Activated CD8-positive, alpha-beta memory T cell treated with anti-CD3 and anti-CD28 coated beads for 24 hours (primary cell): ENCODE data around the gene TRIM5.
"Not testable (repeated sequence)": the region's sequence is repeated elsewhere in the genome, so short reads cannot be mapped to it uniquely, and the experiment has no call there.

Experiments
- DNase-seq: peaks from one replicate; pipeline ENCODE4 v3.0.0-alpha.2; 2020

Gene TRIM5

DNA sequence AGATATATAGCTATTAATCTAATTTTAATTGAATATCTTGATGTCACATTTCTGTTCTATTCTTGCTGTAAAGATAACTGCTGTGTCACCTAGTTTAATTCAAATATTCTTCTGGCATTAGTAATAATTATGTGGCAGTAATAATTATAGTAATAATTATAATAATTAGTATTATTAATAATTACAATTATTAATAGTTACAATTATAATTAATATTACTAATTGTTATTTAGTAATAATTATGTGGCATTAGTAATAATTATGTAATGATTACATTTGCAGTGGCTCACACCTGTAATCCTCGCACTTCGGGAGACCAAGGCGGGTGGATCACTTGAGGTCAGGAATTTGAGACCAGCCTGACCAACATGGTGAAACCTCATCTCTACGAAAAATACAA lies 1.6 kb upstream of the TRIM5 start:
- DNase-seq = no peak

DNA sequence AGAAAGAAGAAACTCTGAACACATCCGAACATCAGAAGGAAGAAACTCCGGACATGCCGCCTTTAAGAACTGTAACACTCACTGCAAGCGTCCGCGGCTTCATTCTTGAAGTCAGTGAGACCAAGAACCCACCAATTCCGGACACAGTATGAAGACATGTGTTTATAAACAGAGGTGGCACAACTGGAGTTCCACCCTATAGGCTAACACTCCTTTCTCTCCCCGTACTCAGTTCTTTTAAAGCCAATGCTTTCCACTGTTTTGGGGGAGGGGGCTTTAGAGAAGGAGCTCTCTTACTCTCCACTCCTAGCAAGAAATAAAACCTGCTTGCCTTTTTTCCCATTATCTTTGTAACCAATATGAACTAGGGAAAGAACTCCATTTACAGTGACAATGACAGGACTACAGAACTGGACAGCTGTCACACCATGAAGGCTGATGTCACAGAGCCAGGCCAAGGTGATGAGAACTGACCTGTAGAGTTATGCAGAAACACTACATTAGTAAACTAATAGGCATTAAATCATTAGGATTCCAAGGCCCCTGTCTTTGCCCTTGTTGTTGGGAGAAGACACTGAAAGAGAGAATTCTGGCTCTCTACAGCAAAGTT lies 733 bp downstream of the TRIM5 start:
- no peak for DNase-seq

DNA sequence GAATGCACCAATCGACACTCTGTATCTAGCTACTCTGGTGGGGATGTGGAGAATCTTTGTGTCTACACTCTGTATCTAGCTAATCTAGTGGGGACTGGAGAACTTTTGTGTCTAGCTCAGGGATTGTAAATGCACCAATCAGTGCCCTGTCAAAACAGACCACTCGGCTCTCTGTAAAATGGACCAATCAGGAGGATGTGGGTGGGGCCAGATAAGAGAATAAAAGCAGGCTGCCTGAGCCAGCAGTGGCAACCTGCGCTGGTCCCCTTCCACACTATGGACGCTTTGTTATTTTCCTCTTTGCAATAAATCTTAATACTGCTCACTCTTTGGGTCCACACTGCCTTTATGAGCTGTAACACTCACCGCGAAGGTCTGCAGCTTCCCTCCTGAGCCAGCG lies 1.3 kb downstream of the TRIM5 start:
- peak; percentile 67 for DNase-seq

GRCh38 chr11:5682890-5683441 lies 1.9 kb downstream of the TRIM5 start:
- not testable (repeated sequence) for DNase-seq

DNA sequence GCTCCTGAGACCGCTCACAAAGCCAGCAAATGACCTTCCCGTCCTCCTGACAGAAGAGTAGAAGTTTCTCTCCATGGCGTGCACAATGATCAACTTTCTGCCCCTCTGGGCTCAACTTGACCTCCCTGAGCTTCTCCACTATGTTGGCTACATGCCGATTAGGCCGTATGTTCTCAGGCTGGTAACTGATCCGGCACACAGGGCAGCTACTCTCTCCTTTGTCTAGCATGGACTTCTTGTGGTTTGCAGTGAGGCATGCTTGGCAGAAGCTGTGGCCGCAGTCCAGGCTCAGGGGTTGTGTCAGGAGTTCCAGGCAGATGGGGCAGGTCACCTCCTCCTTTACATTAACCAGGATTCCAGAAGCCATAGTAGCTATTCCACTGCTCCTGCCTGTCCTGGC lies 5.1 kb downstream of the TRIM5 start:
- no peak for DNase-seq

DNA sequence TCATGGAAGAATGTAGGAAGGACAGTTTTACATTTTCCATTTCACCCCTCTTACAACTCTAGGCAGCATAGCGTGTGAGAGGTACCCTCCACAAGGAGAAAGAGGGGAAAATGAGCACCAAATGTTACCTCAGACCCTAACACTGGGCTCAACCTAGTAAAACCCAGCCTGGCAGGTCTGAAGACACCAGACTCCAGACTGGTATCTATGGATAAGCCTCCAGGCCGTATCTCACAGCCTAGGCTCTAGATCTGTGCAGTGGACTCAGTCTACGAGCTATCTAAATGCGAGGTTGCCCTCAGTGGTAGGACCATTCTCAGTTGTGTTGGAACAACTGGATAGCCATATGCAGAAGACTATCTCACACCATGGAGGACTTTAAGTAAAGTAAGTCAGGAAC lies 10.5 kb downstream of the TRIM5 start:
- DNase-seq = no peak

GRCh38 chr11:5671831-5672230 lies 13.0 kb downstream of the TRIM5 start:
- no peak for DNase-seq

GRCh38 chr11:5666402-5666793 lies 18.5 kb downstream of the TRIM5 start:
- DNase-seq = no peak

DNA sequence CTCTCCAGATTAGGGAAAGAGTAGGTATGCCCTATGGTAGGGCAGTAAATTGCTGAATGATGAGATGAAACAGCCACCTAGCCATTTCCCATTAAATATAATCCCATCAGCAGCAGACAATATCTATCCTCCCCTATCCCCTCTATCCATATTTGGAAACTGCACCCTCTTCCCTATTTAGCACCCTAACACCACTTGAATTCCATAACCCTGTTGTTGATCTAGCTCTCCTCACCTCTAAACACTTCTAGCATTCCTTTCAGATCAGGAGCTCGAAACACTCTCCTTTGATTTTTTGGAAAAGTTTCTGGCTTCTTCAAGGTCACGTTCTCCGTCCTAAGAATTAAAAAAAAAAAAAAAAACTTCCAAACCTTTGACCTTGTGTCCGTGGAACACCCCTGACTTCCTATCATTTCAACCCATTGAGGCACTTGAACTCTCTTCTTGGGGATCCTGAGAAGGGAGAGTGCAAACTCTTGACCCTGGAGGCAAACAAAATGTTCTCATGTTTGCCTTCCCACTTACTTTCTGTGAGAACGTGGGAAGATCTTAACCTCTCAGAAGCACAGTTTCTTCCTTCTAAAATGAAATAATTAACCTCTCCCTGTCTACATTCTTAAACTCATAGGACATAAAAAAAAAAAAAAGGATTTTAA lies 19.0 kb downstream of the TRIM5 start:
- no peak for DNase-seq

DNA sequence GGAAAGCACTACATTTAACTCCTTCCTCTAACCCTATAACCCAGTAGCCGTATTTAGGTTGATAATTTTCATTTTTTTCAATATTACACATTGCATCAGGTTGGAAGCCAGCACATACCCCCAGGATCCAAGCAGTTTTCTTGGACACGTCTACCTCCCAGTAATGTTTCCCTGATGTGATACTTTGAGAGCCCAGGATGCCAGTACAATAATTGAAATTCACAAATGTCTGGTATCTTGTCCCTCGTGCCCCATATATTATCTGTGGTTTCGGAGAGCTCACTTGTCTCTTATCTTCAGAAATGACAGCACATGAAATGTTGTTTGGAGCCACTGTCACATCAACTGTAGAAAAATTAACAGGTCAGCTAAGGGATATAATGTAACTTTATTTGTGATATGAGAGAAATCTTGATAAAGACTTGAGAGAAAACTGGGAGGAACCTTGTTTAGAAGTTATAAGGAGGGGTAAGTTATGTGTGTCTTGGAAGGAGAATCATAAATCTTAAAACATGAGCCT lies 19.8 kb downstream of the TRIM5 start:
- DNase-seq = no peak

- DNase-seq = no peak
Observed at GRCh38 chr11:5663511-5663910, 21.4 kb downstream of the TRIM5 start.

- no peak for DNase-seq
Observed at GRCh38 chr11:5658318-5658717, 26.6 kb downstream of the TRIM5 start.

- not testable (repeated sequence) for DNase-seq
Observed at GRCh38 chr11:5656956-5657355, 27.9 kb downstream of the TRIM5 start.

GRCh38 chr11:5655474-5655873 lies 29.4 kb downstream of the TRIM5 start:
- DNase-seq = no peak

DNA sequence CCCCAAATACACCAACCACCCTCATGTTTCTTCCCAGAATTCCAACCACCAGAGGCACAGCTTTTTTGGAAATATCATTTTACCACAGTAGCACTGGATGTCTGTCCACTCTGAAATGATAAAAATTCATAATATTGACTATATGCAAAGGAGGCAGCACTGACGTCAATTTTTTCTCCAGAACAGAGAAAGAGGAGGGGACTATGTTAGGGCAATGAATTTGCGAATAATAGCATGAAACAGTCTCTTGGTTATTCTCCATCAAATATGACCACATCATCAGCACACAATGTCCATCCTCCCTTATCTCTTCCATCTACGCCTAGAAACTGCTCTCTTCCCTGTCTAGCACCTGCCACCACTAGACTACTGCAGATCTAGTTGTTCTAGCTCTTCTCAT lies 38.7 kb downstream of the TRIM5 start:
- no peak for DNase-seq

GRCh38 chr11:5643585-5643984 lies 41.3 kb downstream of the TRIM5 start:
- DNase-seq = no peak

- no peak for DNase-seq
Observed at GRCh38 chr11:5639953-5640352, 44.9 kb downstream of the TRIM5 start.

- no peak for DNase-seq
Observed at GRCh38 chr11:5631969-5632635, 52.8 kb downstream of the TRIM5 start.

DNA sequence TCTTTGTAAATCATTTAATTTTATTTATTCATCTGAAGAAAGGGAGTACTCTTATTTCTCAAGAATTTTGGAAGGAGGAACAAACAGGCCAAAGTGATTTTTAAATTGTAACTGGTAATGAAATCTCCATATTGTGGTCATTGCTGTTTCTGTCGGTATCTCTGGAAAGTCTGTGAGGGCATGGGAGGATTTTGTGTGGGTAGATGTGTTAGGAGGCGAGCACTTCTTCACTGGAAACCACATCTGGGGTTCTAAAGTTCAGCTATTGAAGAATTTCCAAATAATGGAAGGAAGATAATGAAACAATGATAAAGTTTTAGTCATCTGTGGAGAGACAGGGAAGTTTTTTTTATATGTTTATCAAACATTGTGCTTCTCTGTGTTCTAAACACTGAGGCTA lies 53.5 kb downstream of the TRIM5 start:
- no peak for DNase-seq

- no peak for DNase-seq
Observed at GRCh38 chr11:5626196-5626595, 58.7 kb downstream of the TRIM5 start.

DNA sequence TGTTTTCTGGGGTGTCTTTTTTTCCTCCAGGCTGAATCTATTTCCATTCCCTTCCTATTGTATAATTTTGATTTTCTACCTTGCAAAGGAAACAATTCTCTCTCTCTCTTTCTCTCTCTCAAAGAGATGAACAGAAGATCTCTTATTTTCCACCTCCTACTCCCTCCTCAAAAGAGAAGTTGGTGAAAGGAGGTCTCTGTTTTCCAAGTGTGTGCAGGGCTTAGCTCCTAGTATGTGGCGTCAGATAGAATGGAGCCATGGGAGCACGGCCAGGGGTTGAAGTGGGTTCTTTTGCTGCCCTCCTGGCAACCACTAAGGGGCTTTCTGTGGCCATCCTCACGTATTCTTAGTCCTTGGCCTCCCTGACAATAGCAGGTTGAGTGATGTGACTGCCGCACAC lies 59.6 kb downstream of the TRIM5 start:
- no peak for DNase-seq

DNA sequence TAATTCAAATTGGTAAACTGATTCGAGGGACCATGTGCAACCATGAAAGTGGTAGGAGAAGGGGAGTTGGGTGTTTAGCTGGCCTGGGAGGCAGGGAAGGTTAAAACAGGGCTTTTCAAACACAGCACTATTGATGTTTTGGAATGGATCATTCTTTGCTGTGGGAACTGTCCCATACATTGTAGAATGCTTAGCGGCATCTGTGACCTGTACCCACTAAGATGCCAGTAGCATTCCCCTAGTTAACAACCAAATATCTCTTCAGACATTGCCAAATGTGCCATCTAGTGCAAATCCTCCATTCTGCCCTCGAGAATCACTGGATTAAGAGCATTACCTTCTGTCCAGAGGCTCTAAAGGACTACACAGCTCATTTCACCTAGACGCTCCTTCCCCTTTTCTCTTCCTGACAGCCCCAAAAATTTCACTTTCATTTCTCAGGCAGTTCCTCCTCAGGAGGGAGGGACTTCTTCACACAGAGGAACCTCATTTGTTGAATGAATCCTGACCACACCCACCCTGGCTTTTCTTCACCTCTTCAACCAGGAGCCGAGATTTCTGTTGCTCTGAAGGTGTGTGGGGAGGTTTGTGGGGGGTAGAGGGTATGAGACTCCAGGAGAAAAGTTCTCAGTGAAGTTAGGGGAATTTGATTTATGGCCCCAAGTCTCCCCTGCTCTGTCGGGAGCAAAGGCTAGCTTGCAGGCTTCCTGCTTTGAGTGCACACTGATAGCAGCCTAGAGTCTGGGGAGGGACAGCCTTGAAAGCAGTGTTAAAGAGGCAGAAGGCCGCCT lies 60.2 kb downstream of the TRIM5 start, which contains the start of gene TRIM34:
TRIM34 (plus strand) TSS at position 513 of the 791 bp plus-strand sequence. CDS start 7,331 bp downstream, outside the sequence.
- DNase-seq = peak; percentile 77

GRCh38 chr11:5622802-5623201 lies 62.1 kb downstream of the TRIM5 start:
- DNase-seq = no peak
